ENCODE measurements around the gene ATG2B.

The ATG2B gene

DNA sequence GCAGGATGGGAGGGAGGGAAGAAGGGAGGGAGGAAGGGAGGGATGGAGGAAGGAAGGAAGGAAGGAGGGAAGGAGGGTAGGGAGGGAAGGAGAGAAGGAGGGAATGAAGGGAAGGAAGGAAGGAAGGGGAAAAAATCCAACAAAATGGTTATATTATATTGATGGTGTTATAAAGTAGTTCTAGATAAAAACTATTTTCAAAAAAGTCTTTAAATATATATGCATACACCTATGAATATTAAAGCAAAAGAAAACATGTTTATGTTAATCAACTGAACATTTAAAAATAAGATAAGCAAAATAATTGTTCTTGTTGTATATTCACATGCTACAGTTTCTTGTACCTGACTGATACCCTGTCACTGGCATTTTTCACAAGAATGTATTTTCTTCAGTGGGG lies 105.2 kb downstream of the ATG2B start:
- TF ChIP-seq ZNF366 (tag by site-specific recombination; conservative IDR thresholded peaks at IDR 0.05) (peak; percentile 83), ZNF10 (tag by site-specific recombination; IDR thresholded peaks at IDR 0.05) (no peak)
- ChIA-PET CTCF (interaction anchor here (1.3 kb wide), 1 partner anchor 17 kb away, joined by 3 read pairs; no protein-coding TSS in a partner anchor), POLR2A (no interaction called here)
- Histone ChIP-seq H3K4me3 (ENCODE audit: low read depth, low read length) (no peak overlapping the region), H3K27ac (ENCODE audit: extremely low read depth, low read depth, low read length) (no peak overlapping the region), H3K4me1 (ENCODE audit: control insufficient read depth, insufficient read depth, low read length) (no peaks in the 10 kb centered on the region), H3K9me3 (ENCODE audit: control insufficient read depth, insufficient read depth, low read depth, low read length) (no peaks in the 10 kb centered on the region), H3K36me3 (ENCODE audit: control insufficient read depth in 2 of 2, insufficient read depth in 1 of 2, low read length in 2 of 2) (no peaks in the 10 kb centered on the region)

GRCh38 chr14:96257056-96257455 lies 106.1 kb downstream of the ATG2B start:
- CTCF ChIA-PET = interaction anchor here (1.3 kb wide), 1 partner anchor 18 kb away, joined by 3 read pairs; no protein-coding TSS in a partner anchor
- no peaks in the 10 kb centered on the region for H3K4me1 ChIP-seq (ENCODE audit: control insufficient read depth, insufficient read depth, low read length)
- H3K4me3 ChIP-seq (ENCODE audit: low read depth, low read length) = no peak overlapping the region

GRCh38 chr14:96256407-96256806 lies 106.7 kb downstream of the ATG2B start:
- ChIA-PET POLR2A (no interaction called here), CTCF (interaction anchor here (1.3 kb wide), 1 partner anchor 18 kb away, joined by 3 read pairs; no protein-coding TSS in a partner anchor)
- TF ChIP-seq ZSCAN16 (tag by site-specific recombination; IDR thresholded peaks at IDR 0.05) (no peak), ZNF404 (tag by site-specific recombination; IDR thresholded peaks at IDR 0.05) (no peak)
- Histone ChIP-seq H3K9me3 (ENCODE audit: control insufficient read depth, insufficient read depth, low read depth, low read length) (no peaks in the 10 kb centered on the region), H3K4me3 (ENCODE audit: low read depth, low read length) (no peak overlapping the region), H3K4me1 (ENCODE audit: control insufficient read depth, insufficient read depth, low read length) (no peaks in the 10 kb centered on the region), H3K27ac (ENCODE audit: extremely low read depth, low read depth, low read length) (no peak overlapping the region), H3K36me3 (ENCODE audit: control insufficient read depth in 2 of 2, insufficient read depth in 1 of 2, low read length in 2 of 2) (no peaks in the 10 kb centered on the region)

More at GRCh38 chr14:96257056-96257455, 106.1 kb downstream of the ATG2B start:
- TF ChIP-seq ZNF645 (tag by site-specific recombination; IDR thresholded peaks at IDR 0.05) (no peak), ZNF792 (tag by site-specific recombination; IDR thresholded peaks at IDR 0.05) (no peak), ZNF621 (tag by site-specific recombination; IDR thresholded peaks at IDR 0.05) (no peak), SP2 (tag by site-specific recombination; IDR thresholded peaks at IDR 0.05) (no peak), ZNF555 (tag by site-specific recombination; conservative IDR thresholded peaks at IDR 0.05) (no peak), ZNF610 (tag by site-specific recombination; IDR thresholded peaks at IDR 0.05; ENCODE audit: borderline replicate concordance) (no peak), GLI4 (tag by site-specific recombination; IDR thresholded peaks at IDR 0.05) (no peak), ZNF785 (tag by site-specific recombination; IDR thresholded peaks at IDR 0.05) (no peak), BCL11A (tag by site-specific recombination; IDR thresholded peaks at IDR 0.05; ENCODE audit: low read depth) (no peak), KLF8 (tag by site-specific recombination; IDR thresholded peaks at IDR 0.05) (no peak), ZNF133 (tag by site-specific recombination; IDR thresholded peaks at IDR 0.05) (no peak), ZNF324 (tag by site-specific recombination; IDR thresholded peaks at IDR 0.05) (no peak), REPIN1 (tag by site-specific recombination; IDR thresholded peaks at IDR 0.05; ENCODE audit: low read depth) (no peak), OVOL3 (tag by site-specific recombination; IDR thresholded peaks at IDR 0.05) (no peak), MYNN (tag by site-specific recombination; IDR thresholded peaks at IDR 0.05; ENCODE audit: borderline replicate concordance) (no peak), YY1 (tag by site-specific recombination; IDR thresholded peaks at IDR 0.05) (no peak), ZNF513 (tag by site-specific recombination; IDR thresholded peaks at IDR 0.05) (no peak), KLF9 (tag by site-specific recombination; IDR thresholded peaks at IDR 0.05; ENCODE audit: low read depth) (no peak)
- TF ChIP-seq, protein P1, sequence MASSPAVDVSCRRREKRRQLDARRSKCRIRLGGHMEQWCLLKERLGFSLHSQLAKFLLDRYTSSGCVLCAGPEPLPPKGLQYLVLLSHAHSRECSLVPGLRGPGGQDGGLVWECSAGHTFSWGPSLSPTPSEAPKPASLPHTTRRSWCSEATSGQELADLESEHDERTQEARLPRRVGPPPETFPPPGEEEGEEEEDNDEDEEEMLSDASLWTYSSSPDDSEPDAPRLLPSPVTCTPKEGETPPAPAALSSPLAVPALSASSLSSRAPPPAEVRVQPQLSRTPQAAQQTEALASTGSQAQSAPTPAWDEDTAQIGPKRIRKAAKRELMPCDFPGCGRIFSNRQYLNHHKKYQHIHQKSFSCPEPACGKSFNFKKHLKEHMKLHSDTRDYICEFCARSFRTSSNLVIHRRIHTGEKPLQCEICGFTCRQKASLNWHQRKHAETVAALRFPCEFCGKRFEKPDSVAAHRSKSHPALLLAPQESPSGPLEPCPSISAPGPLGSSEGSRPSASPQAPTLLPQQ (tag by site-specific recombination; IDR thresholded peaks at IDR 0.05) = no peak
- TF ChIP-seq, protein P2, sequence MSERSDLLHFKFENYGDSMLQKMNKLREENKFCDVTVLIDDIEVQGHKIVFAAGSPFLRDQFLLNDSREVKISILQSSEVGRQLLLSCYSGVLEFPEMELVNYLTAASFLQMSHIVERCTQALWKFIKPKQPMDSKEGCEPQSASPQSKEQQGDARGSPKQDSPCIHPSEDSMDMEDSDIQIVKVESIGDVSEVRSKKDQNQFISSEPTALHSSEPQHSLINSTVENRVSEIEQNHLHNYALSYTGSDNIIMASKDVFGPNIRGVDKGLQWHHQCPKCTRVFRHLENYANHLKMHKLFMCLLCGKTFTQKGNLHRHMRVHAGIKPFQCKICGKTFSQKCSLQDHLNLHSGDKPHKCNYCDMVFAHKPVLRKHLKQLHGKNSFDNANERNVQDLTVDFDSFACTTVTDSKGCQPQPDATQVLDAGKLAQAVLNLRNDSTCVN (tag by site-specific recombination; optimal IDR thresholded peaks at IDR 0.05) = no peak
- no peak overlapping the region for H3K27ac ChIP-seq (ENCODE audit: extremely low read depth, low read depth, low read length)
- no peaks in the 10 kb centered on the region for H3K36me3 ChIP-seq (ENCODE audit: control insufficient read depth in 2 of 2, insufficient read depth in 1 of 2, low read length in 2 of 2)
- H3K9me3 ChIP-seq (ENCODE audit: control insufficient read depth, insufficient read depth, low read depth, low read length) = no peaks in the 10 kb centered on the region
- POLR2A ChIA-PET = no interaction called here

All from HEK293 (cell line).